HG02610 (cell line): ENCODE results near the gene ZNF205.

Experiments
- ATAC-seq: cut with Tn5 transposase; IDR thresholded peaks from one replicate; pipeline ENCODE4 v1.9.1; 2021; ENCODE audit warnings: mild to moderate bottlenecking, moderate library complexity; ENCODE audit not compliant: unreplicated experiment

ZNF205 gene

DNA sequence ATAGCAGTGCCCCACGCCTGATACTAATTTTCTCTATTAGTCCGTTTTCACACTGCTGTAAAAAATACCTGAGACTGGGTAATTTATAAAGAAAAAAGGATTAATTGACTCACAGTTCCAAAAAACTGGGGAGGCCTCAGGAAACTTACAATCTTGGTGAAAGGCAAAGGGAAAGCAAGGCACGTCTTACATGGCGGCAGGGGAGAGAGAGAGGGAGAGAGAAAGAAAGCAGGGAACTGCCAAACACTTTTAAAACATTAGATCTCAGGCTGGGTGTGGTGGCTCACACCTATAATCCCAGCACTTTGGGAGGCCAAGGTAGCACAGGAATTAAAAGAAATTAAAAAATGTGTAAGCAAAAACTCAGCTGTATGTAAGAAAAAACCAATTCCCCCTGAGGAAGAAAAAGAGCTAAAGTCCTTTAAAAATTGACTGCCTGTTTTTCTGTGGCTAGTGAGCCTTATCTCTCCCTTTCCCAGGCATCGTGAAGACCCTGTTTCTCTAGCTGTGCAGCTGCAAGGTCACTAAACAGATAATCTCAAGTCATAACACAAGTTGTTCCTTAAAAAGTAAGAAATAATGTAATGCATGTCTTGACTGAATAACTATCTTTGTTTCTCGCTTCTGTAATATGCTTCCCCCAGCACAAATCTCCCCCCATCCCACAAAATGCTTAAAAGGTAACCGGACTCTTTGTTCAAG lies 27.3 kb upstream of the ZNF205 start:
- no peak for ATAC-seq

DNA sequence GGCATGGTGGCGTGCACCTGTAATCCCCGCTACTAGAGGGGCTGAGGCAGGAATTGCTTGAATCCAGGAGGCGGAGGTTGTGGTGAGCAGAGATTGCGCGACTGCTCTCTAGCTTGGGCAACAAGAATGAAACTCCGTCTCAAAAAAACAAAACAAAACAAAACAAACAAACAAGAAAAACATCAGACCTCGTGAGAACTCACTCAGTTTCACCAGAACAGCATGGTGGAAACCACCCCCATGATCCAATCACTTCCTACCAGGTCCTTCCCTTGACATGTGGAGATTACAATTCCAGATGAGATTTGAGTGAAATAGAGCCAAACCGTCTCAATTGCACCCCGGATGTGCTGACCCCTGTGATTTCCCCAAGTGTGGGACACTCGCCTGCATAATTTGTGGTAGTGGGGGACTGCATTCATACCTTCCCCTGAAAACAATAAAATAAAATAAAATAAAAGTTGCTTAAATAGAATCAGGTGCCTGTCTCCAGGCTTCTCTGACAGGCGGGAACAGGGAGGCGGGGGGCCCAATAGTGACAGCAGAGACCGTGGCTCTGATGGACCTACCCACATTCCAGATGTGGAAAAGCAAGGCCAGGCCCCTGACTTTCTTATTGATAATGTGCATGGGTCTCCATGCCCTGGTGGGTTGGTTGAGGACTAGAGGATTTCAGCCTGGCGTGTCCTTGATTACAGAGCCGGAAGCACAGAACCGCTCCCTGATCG lies 26.4 kb upstream of the ZNF205 start:
- ATAC-seq: no peak

DNA sequence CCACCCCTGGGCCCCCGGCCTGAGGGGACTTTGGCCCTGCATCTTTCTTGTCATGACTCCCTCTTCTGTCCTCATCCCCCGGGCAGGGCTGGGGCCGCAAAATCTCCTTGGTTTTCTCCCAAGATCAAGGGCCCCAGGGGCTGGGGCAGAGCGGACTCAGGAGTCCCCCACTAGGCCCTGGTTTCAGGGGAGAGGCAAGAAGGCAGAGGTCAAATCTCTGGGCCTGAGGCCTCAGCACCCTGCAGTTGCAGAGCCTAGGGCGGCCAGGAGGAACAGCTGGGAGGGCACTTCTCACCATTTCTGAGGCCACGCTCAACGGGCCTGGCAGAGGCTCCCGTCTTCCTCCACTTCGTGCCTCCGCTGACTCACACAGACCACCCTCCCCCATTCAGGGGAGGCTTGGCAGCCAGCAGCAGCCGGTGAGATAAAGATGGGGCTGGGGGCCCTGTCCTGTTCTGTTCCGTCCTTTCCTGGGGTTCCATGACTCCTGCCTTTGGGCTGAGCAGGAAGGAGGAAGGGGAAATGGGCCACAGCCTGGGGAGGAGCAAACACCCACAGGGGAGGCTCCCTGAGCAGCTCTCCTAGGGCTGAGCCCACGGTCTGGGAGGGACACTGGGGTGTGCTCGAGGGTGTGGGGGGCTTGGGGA lies 25.7 kb upstream of the ZNF205 start:
- no peak for ATAC-seq

DNA sequence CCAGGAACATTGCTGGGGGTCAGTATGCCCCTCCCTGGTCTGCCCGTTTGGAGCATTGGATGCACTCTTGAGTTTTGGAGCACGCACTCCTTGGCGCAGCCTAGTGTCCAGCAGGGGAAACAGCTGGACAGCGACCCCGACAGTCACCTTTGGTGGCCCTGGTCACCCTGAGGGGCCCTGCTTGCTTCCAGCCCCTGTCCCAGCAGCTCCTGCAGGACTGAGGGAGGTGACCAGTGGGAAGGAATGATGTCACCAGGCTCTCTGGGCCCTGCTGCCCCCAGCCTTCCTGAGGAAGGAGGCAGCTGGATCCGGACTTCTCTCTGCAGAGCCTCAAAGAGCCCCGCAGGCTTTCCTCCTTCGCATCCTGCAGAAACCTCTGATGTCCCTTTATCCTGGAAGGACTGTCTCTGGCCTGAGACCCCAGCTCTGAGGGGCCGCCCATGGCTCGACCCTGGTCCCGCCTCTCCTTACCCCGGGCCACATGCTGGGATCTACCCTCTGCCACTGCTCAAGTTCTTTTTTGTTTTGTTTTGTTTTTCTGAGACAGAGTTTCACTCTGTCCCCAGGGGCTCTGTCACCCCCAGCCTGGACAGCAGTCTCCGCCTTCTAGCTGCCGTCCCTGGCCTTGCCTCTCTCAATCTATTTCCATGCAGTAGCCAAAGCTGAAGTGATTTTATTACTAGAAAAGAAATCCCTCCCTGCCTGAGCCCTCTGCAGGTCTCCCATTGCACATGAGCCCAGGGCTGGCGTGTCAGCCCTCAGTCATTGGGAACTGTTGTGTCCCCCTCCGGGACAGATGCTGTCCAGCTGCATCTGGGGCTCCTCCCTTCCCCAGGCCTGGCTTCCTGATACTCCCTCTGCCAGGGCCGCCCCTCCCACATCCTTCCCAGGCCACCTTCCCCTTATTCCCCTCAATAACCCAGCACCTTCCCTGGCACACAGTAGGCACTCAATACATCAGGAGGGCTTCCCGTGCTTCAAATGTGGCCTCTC lies 24.8 kb upstream of the ZNF205 start:
- ATAC-seq: no peak

DNA sequence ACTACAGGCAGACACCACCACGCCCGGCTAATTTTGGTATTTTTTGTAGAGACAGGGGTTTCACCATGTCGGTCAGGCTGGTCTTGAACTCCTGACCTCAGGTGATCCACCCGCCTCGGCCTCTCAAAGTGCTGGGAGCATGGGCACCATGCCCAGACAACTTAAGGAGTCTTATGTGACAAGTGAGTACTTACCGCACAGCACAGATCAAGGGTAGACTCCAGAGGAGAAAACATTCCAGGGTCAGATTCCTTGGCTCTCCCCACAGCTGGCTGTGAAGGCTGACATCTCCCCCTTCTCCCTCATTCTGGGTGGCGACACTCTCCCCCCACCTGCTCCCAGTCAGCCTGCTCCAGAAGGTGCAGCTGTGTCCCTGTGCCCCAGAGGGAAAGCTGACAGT lies 23.9 kb upstream of the ZNF205 start:
- ATAC-seq: no peak

DNA sequence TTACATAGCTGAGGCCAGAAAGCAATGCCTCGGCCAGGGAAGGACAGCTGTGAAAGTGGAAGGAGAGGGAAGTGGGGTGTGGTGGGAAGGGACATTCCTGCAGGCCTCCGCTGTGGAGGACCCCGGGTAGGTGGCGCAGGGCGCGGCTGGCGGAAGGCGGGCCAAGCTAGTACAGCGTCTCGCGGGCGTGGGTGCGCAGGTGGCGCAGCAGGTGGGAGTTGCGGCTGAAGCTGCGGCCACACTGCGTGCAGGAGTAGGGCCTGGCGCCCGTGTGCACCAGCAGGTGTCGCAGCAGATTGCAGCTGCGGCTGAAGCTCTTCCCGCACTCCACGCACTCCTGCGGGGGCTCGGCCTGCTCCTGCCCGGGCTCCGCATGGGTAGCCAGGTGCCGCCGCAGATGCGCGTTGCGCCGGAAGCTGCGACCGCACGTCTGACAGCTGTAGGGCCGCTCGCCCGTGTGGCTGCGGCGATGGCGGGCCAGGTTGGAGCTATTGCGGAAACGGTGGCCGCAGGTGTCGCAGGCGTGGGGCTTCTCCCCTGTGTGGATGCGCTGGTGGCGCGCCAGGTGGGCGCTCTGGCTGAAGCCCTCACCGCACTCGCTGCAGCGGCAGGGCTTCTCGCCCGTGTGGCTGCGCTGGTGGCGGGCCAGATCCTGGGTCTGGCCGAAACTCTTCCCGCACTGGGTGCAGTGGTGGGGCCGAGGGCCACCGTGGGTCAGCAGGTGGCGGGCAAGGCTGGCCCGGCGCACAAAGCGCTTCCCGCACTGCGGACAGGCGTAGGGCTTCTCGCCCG lies 23.3 kb upstream of the ZNF205 start:
- no peak for ATAC-seq

DNA sequence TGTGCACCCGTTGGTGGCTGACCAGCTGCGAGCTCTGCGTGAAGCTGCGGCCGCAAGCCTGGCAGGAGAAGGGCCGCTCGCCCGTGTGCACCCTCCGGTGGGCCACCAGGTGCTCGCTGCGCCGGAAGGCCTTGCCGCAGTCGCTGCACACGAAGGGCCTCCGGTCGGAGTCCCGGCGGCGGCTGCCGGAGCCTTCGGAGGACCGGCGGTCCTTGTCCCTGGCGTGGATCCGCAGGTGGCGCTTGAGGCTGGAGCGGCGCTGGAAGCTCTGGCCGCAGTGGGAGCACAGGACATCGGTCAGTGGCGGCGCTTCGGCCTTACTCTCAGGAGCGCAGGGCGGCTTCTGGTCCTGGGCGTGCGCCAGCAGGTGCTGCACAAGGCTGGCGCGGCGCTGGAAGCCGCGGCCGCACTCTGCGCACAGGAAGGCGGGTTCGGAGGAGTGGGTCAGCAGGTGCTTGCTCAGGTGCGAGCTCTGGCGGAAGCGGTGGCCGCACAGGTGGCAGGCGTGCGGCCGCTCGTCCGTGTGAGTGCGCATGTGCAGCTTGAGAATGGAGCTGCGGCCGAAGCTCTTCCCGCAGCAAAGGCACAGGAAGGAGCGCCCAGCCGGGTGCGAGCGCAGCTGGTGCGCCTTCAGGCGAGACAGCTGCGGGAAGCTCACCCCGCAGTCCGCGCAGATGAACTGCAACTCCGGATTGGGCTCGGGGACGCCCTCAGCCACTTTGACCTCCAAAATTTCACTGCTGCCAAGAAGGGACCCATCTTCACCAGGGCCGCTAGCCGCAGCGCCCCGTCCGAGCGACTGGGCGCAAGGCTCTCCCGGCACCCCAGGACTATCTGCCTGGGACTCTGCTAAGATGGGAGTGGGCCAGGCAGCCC lies 22.4 kb upstream of the ZNF205 start:
- ATAC-seq: no peak

DNA sequence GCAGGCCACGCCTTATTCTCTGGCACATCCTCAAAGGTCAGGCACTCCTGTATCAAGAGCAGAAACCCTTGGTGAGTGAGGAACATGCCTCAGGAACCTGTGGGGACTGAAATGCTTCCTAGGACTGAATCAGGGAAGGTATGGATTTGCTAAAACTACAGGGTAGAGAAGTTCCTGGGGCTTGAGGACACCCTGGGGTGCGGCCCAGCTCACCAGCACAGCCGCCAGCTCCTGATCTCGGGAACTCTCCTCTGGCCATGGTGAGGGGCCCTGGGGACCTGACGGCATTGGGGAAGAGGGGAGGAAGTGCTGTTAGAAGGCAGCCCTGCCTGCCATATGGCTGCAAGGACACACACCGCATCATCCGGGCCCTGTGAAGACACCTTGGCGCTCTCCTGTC lies 20.8 kb upstream of the ZNF205 start:
- no peak for ATAC-seq

DNA sequence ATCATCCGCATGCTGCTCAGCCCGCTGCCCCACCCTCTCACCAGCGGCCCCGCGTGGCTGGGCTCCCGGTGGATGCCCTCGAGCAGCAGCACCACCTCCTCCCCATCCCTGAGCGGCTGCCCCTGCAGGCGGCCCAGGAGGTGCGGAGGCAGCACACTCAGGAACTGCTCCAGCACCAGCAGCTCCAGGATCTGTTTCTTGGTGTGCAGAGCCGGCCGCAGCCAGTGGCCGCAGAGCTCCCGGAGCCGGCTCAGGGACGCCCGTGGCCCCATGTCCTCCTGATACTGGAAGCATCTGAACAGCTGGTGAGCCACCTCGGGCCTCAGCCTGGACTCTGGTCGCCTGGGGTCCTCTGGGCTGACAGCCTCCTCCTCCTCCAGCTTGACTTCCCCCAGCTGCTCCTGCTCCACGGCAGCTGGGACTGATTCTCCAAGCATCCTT lies 19.9 kb upstream of the ZNF205 start:
- ATAC-seq: no peak

DNA sequence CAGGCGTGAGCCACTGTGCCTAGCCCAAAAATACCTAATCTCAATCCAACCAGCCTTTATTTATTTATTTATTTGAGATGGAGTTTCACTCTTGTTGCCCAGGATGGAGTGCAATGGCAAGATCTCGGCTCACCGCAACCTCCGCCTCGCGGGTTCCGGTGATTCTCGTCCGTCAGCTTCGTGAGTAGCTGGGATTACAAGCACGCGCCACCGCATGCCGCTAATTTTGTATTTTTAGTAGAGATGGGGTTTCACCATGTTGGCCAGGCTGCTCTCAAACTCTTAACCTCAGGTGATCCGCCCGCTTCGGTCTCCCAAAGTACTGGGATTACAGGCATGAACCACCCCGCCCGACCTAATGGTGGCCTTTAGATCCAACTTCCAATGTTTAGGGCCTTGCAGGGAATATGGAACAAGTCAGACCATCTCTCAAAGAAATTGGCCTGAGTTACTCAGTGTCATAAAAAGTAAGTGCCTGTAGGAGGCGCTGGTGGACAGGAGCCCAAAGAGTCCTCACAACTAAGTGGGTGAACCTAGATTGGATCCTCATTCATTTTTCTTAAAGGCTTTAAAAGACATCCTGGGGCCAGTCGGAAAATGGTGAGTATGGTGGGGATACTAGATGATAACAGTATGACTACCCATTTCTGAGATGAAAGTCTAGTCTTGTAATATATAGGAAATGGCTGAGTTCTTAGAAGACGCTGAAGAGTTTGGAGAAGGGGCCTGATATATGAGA lies 17.9 kb upstream of the ZNF205 start:
- no peak for ATAC-seq

DNA sequence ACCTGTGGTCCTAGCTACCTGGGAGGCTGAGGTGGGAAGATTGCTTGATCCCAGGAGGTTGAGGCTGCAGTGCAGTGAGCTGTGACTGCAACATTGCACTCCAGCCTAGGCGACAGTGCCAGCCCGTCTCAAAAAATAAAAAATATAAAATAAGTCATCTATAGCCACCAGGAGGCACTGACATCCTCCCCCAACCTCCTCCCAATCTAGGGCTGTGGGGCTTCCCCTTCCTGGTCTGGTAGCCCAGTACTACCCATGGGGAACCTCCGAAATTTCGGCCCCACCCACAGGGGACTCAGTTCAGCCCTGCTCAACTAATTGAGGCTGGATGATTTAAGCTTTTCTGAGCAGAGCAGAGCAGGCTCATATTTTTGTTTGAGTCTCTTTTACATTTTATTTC lies 16.5 kb upstream of the ZNF205 start:
- ATAC-seq: peak; percentile 60

DNA sequence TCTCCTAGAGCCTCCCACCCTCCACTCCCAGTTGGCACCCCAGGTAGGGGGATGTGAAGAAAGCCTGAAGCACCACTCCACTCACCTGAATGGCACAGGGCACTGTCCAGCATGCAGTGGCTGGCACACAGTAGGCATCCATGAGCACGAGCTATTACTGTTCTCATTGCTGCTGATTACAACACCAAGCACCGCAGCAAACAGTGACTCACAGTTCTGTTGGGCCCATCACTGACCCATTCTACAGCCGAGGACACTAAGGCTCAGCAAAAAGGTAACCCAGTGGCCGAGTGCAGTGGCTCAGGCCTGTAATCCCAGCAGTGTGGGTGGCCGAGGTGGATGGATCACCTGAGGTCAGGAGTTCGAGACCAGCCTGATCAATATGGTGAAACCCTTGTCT lies 16.0 kb upstream of the ZNF205 start:
- no peak for ATAC-seq

DNA sequence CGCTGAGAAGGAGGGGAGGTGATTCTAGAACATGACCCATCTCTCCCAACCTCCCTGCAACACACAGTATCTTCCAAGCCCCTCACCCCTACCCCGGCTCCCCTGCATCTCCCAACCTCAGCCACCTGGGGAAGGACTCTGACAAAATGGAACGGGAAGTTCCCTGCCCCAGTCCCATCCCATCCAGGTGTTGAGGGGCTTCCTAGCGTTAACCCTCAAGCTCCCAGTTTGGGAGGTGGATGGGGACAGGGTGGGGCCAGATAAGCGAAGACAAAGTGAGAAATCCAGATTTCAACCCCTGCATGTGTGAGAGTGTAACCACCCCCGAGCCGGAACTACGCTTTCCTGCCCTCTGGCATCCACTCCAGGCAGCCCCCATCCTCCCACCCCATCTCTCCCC lies 15.1 kb upstream of the ZNF205 start:
- no peak for ATAC-seq

DNA sequence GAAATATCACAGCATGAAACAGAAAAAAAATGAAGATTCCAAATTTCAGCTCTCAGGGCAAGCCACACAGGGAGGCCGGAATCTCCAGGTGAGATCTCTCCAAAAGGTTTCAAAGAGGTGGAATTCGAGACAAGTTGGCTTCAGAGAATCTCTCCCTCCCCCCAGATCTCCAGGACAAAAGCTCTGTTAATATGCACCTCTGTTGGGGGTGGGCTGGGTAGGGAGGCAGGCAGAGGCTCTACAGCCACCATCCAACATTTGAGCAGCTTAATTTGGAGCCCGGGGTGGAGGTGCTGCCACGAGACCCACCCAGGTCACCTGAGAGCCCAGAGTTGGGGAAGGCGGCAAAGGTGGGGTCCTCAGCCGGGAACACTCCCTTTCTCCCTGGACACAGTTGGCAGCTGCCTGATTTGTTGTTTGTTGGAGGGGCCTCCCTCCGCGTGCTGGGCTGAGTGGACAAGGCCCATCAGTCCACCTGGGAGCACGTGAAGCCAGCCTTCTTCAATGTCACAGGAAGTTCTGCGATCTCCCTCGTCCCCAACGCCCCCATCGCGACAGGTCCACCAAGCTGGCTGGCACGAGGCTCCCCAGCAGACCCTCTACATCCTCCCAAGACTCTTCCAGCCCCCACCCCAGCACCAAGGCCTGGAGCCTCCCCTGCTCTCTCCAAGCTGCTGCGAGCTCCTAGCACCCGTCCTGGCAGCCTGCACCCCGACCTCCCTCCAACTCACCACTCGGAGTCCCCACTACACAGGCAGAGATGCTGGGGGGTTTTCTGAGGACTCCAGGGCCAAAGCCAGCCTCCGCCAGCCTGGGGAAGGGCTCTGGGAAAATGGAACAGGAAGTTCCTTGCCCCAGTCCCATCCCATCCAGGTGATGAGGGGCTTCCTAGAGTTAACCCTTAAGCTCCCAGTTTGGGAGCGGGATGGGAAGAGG lies 13.7 kb upstream of the ZNF205 start, which contains the start of gene ZSCAN10:
ZSCAN10 (minus strand) TSS at position 836 of the 936 bp plus-strand sequence. CDS start 6,357 bp downstream, outside the sequence.
- ATAC-seq: no peak

DNA sequence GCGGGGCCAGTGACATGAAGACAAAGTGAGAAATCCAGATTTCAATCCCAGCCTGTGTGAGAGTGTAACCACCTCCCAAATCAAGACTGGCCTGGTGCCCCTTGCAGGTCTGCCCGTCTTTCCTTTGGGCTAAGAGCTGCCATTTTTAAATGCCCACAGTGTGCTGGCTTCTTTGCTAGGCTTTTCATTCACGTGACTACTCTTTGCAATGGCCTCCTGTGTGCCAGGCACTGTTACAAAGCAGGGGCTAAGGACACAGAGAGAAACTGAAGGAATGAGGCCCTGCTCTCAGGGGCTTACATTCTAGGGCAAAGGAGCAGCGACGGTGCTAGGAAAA lies 13.0 kb upstream of the ZNF205 start:
- no peak for ATAC-seq

DNA sequence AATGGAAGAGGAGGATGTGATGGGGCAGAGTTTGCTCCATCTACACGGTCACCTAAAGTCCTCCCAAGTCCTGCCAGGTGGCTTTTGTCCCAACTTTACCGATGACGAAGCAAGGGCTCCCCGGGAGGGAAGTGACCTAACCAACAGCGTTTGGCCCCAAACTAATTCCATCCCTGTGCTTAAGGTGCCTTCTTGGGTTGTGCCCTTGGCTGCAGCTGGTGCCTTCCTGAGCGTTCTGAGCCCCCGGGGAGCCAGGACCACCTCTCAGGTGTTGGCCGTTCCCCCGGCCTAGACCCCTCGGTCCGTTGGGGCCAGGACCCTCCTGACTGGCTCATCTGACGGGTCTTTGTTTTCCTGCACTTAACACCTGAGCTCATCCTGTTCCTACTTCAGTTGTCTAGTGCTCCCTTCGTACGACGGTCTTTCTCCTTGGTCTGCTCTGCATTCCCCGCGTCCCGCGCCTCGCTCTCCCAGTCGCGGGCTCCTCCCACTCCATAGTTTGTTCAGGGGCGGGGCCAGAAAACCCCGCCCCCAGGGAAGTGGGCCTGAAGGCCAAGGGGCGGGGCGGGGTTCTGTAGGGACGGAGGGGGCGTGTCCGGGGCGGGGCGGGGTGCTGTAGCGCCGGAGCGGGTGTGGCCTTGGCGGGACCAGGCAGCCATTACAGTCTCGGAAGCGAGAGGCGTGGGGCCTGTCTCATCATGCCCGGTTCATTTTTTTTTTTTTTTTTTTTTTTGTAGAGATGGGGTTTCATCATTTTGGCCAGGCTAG lies 12.5 kb upstream of the ZNF205 start:
- peak; percentile 69 for ATAC-seq
